Measurements from ENCODE around the gene LGI4. TPM values are rescaled to one million over a fixed set of nuclear protein-coding genes. Genes with fewer than 3 reads are reported as not detected.
A peak's percentile ranks its signal among the peaks of the same experiment; 100 is the strongest.
"Not testable (repeated sequence)": the region's sequence is repeated elsewhere in the genome, so short reads cannot be mapped to it uniquely, and the experiment has no call there.

Gene LGI4
- total RNA-seq, 1 donor from 2014 or later, result 244 TPM

- intact Hi-C loops (cut with DNase I), result no loop called here
- DNase-seq (ENCODE audit: low spot score) (no peak), ATAC-seq (no peak)
Measured at GRCh38 chr19:35162471-35163326, 27.8 kb upstream of the LGI4 start.

GRCh38 chr19:35161434-35161743 is 26.5 kb upstream of the LGI4 start:
- DNase-seq (ENCODE audit: low spot score) (no peak), ATAC-seq (no peak)
- intact Hi-C loops (cut with DNase I), result no loop called here

GRCh38 chr19:35160629-35161433 is 26.0 kb upstream of the LGI4 start:
- ATAC-seq, result no peak
- intact Hi-C loops (cut with DNase I), result no loop called here
- no peak for DNase-seq (ENCODE audit: low spot score)

GRCh38 chr19:35159606-35160005 is 24.7 kb upstream of the LGI4 start:
- no peak for DNase-seq (ENCODE audit: low spot score)
- ATAC-seq, result no peak
- intact Hi-C loops (cut with DNase I), result no loop called here

- intact Hi-C loops (cut with DNase I), result no loop called here
- no peak for ATAC-seq
- DNase-seq (ENCODE audit: low spot score), result no peak
Measured at GRCh38 chr19:35157431-35157830, 22.6 kb upstream of the LGI4 start.

- no peak for DNase-seq (ENCODE audit: low spot score)
- ATAC-seq, result no peak
- intact Hi-C loops (cut with DNase I), result no loop called here
Measured at GRCh38 chr19:35156673-35157014, 21.8 kb upstream of the LGI4 start.

- intact Hi-C loops (cut with DNase I), result no loop called here
- no peak for ATAC-seq
Measured at GRCh38 chr19:35155981-35156672, 21.3 kb upstream of the LGI4 start.

GRCh38 chr19:35155441-35155840 is 20.6 kb upstream of the LGI4 start:
- ATAC-seq (peak; percentile 27), DNase-seq (ENCODE audit: low spot score) (no peak)
- intact Hi-C loops (cut with DNase I), result no loop called here

More at GRCh38 chr19:35155981-35156672, 21.3 kb upstream of the LGI4 start:
- no peak for DNase-seq (ENCODE audit: low spot score)

- ATAC-seq (peak; percentile 84), DNase-seq (ENCODE audit: low spot score) (peak; percentile 77)
- intact Hi-C loops (cut with DNase I), result no loop called here
Measured at GRCh38 chr19:35154525-35155406, 19.9 kb upstream of the LGI4 start, which contains the start of gene FXYD5. TSS of gene FXYD5 (plus strand) at chr19:35154735. CDS start at chr19:35155551, 816 bp downstream.

GRCh38 chr19:35153701-35154524 is 19.1 kb upstream of the LGI4 start:
- intact Hi-C loops (cut with DNase I), result no loop called here
- ATAC-seq, result peak; percentile 29

GRCh38 chr19:35153129-35153522 is 18.3 kb upstream of the LGI4 start:
- intact Hi-C loops (cut with DNase I); ATAC-seq; DNase-seq (ENCODE audit: low spot score): not testable (repeated sequence)

More at GRCh38 chr19:35153701-35154524, 19.1 kb upstream of the LGI4 start:
- DNase-seq (ENCODE audit: low spot score), result no peak

GRCh38 chr19:35151273-35152065 is 16.6 kb upstream of the LGI4 start:
- ATAC-seq (no peak), DNase-seq (ENCODE audit: low spot score) (no peak)
- intact Hi-C loops (cut with DNase I), result no loop called here

- intact Hi-C loops (cut with DNase I), result no loop called here
- no peak for ATAC-seq
- no peak for DNase-seq (ENCODE audit: low spot score)
Measured at GRCh38 chr19:35150445-35150844, 15.6 kb upstream of the LGI4 start.

- intact Hi-C loops (cut with DNase I), result loop anchor here (10.0 kb wide), 1 partner anchor 565 kb away; the partner anchor contains the start of gene KMT2B
- DNase-seq (ENCODE audit: low spot score), result no peak
Measured at GRCh38 chr19:35149463-35149862, 14.6 kb upstream of the LGI4 start.

GRCh38 chr19:35146746-35147459 is 12.0 kb upstream of the LGI4 start:
- ATAC-seq (no peak), DNase-seq (ENCODE audit: low spot score) (no peak)
- intact Hi-C loops (cut with DNase I), result loop anchor here (10.0 kb wide), 1 partner anchor 568 kb away; the partner anchor contains the start of gene KMT2B

More at GRCh38 chr19:35149463-35149862, 14.6 kb upstream of the LGI4 start:
- ATAC-seq, result no peak
